ENCODE data around the gene CNDP1.

- TF ChIP-seq TAF1 (IDR thresholded peaks at IDR 0.05; ENCODE audit: low read depth, low read length) (no peak), POLR2A (IDR thresholded peaks at IDR 0.05; ENCODE audit: low read depth, low read length) (no peak)
These were observed 37.8 kb downstream of the CNDP1 start for GRCh38 chr18:74571895-74572680.
